Right ventricle myocardium superior (tissue), 1 donor: Measurements from ENCODE around the gene RNU1-4. TPM values are rescaled to one million over a fixed set of nuclear protein-coding genes. Genes with fewer than 3 reads are reported as not detected.
"Not testable (repeated sequence)": the region's sequence is repeated elsewhere in the genome, so short reads cannot be mapped to it uniquely, and the experiment has no call there.

Experiments used
- ATAC-seq: fragments of 200-7000 bp; cut with Tn5 transposase; one replicate; pipeline ENCODE4 v1.9.1; 2020; ENCODE audit warnings: mild to moderate bottlenecking; ENCODE audit not compliant: poor library complexity
- DNase-seq: peaks from one replicate; pipeline ENCODE4 v3.0.0-alpha.2; 2020
- intact Hi-C: fragments of 100-400 bp; cut with DNase I; formaldehyde crosslinking; loops from one replicate; pipeline ENCODE4 v1.11.2; 2022
- total RNA-seq: library from RNA; stranded (reverse); fragmentation: NEBNext Ultra II Directional; extraction: Animal tissue kit (Norgen Biotek cat#: 25700); gene quantifications from one replicate; pipeline ENCODE4 v1.2.1, GENCODE V29; 2021
- donor health status: DM: no; HTN: yes; CAD: no; lungs with severe emphysema.

Gene RNU1-4
- total RNA-seq, 1 donor from 2014 or later = 9,391 TPM

DNA sequence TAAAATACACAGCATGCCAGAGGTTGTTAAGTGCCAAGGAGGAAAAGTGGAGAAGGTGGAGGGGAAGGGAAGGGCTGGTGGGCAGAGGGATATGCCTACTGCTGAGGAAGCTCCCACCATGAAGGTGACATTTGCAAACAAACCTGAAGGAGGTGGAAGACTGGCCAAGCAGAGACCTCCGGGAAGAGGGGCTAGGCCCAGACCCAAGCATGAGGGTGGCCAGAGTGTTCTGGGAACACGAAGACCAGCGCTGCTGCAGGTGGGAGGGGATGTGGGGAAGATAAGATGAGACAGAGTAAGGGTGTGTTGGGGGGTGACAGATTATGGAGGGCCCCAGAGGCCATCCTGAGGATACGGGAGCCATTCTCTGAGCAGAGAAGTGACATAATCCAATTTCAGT lies 37.5 kb downstream of the RNU1-4 start:
- ATAC-seq, intact Hi-C loops, DNase-seq: not testable (repeated sequence)

- DNase-seq, ATAC-seq, intact Hi-C loops: not testable (repeated sequence)
These were observed 39.2 kb downstream of the RNU1-4 start for GRCh38 chr1:16779525-16779924.

GRCh38 chr1:16781033-16781432 lies 40.7 kb downstream of the RNU1-4 start:
- peak; percentile 46 for ATAC-seq
- DNase-seq, intact Hi-C loops: not testable (repeated sequence)

GRCh38 chr1:16781625-16782024 lies 41.3 kb downstream of the RNU1-4 start:
- intact Hi-C loops, DNase-seq, ATAC-seq: not testable (repeated sequence)

DNA sequence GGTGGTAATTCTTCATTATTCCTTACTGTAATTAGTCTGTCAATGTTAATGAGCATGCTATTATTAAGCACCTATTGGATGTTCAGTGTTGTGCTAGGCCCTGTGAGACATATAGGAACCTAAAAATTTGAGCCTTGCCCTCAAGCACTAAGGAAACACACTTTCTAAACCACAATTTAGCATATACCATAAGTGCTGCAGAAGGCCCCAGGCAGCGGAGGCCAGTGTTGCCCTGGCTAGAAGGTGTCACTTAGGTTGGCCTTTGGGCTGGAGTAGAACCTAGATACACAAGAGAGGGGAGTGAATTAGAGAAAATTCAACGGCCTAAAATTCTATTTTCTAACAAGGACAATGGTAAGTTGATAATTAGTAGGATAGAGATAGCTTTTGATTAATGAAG lies 44.6 kb downstream of the RNU1-4 start:
- intact Hi-C loops, ATAC-seq, DNase-seq: not testable (repeated sequence)

- ATAC-seq, DNase-seq, intact Hi-C loops: not testable (repeated sequence)
These were observed 46.0 kb downstream of the RNU1-4 start for GRCh38 chr1:16786362-16786761.

- ATAC-seq, DNase-seq, intact Hi-C loops: not testable (repeated sequence)
These were observed 46.9 kb downstream of the RNU1-4 start for GRCh38 chr1:16787175-16787574.

DNA sequence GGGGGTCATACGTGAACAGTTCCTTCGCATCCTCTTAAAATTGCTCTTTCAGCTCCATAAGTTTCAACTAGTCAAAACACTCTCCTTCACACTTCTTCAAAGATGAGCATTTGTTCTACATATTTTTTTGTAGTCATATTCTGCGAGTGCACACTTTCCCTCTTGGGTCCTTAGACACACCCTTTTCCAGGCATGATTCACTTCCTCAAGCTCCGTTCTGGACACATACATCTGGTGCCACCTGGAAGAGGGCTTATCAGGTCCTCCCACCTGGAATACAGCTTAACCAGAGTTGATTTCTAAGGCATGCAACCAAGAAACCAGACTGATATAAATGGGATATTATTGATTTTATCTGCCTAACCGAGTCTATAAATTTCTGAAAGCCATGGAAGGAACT lies 47.4 kb downstream of the RNU1-4 start:
- ATAC-seq, intact Hi-C loops, DNase-seq: not testable (repeated sequence)

Other genes with a start within 250 kb of the RNU1-4 start
- gene RNU1-1, start 226.2 kb upstream of the RNU1-4 start, total RNA-seq = 9,391 TPM
- 11.7 TPM for gene NBPF1, start 127.0 kb upstream of the RNU1-4 start, total RNA-seq
- 9,391 TPM for gene RNU1-3, start 73.6 kb upstream of the RNU1-4 start, total RNA-seq
- gene RNU1-2, start 155.5 kb downstream of the RNU1-4 start, total RNA-seq = 9,391 TPM
- gene CROCC, start 181.4 kb downstream of the RNU1-4 start, total RNA-seq = 6.9 TPM
- gene MFAP2, start 240.1 kb downstream of the RNU1-4 start, total RNA-seq = 4.1 TPM